K562 (cell line): ENCODE measurements around the gene ZCCHC24. TPM values are rescaled to one million over a fixed set of nuclear protein-coding genes. Genes with fewer than 3 reads are reported as not detected.

ENCODE experiments used
- ATAC-seq: fragments of 200-7000 bp; cut with Tn5 transposase; 3 replicates; pipeline ENCODE4 v1.9.1; 2020; ENCODE audit warnings: moderate library complexity
- BruUV-seq: library from RNA; stranded (reverse); fragments of 400-500 nt; replicated peaks from 2 replicates; lab custom pipeline; 2021; lab: Mats Ljungman, UMichigan
- CTCF ChIA-PET: fragments of 300-600 bp; formaldehyde crosslinking; extraction: SDS; loops from one replicate; lab custom pipeline; 2021; ENCODE audit warnings: low intra/inter-chr PET ratio; lab: Yijun Ruan, JAX
- POLR2A ChIA-PET: fragments of 300-600, 350-650 bp; sonication (Branson Sonifier 250); formaldehyde crosslinking; extraction: SDS; loops from one replicate; lab custom pipeline; 2021; ENCODE audit warnings: antibody characterized with exemption, inconsistent platforms; lab: Yijun Ruan, JAX
- DNase-seq, 4 experiments: peaks; one replicate each; pipeline versions ENCODE4 v3.0.0 to v3.0.0-alpha.2; 2011 to 2018; ENCODE audit warnings: low spot score in 3 of 4, mixed read lengths in 3 of 4; ENCODE audit errors: extremely low read depth in 1 of 4
- FAIRE-seq: peaks from 2 replicates; lab custom pipeline; 2011; peaks lifted over from hg19 to GRCh38; lab: Jason Lieb, UNC
- H2AFZ ChIP-seq: 2 replicates; pipeline ENCODE4 v1.6.0; 2011; ENCODE audit warnings: low read depth, low read length, control low read depth, inconsistent platforms
- H3K27ac ChIP-seq: fragments of 200-600 bp; 3 replicates; pipeline ENCODE4 v1.8.0; 2011; ENCODE audit warnings: low read depth, mild to moderate bottlenecking, control low read depth, inconsistent platforms, low read length, moderate library complexity, mixed read lengths; ENCODE audit errors: extremely low read depth
- H3K27me3 ChIP-seq, 2 experiments: fragments of 300-600 bp in 1 of 2; 2 replicates in 1 of 2; 3 replicates in 1 of 2; pipeline versions ENCODE4 v1.6.0 to v1.8.0; 2011; ENCODE audit warnings: inconsistent platforms in 2 of 2, low read length in 2 of 2, mild to moderate bottlenecking in 1 of 2, mixed read lengths in 1 of 2, moderate library complexity in 1 of 2; ENCODE audit not compliant: control insufficient read depth in 2 of 2, insufficient read depth in 2 of 2
- H3K36me3 ChIP-seq: fragments of 300-600 bp; 3 replicates; pipeline ENCODE4 v1.8.0; 2011; ENCODE audit warnings: mild to moderate bottlenecking, low read length, inconsistent platforms; ENCODE audit not compliant: control insufficient read depth, insufficient read depth
- H3K4me1 ChIP-seq, 2 experiments: fragments of 200-600 bp in 1 of 2; replicated peaks in 1 of 2; 2 replicates in 1 of 2; 3 replicates in 1 of 2; pipeline versions ENCODE4 v1.5.1 to v1.8.0; 2011; ENCODE audit warnings: inconsistent platforms in 2 of 2, low read length in 2 of 2, mild to moderate bottlenecking in 1 of 2, mixed read lengths in 1 of 2, moderate library complexity in 1 of 2; ENCODE audit not compliant: control insufficient read depth in 2 of 2, insufficient read depth in 2 of 2
- H3K4me2 ChIP-seq: 2 replicates; pipeline ENCODE4 v1.6.1; 2011; ENCODE audit warnings: low read length, control low read depth, inconsistent platforms, mixed read lengths; ENCODE audit not compliant: insufficient read depth
- H3K4me3 ChIP-seq: fragments of 200-600 bp; sonication (generic), shearing (Covaris generic); 2 replicates; pipeline ENCODE4 v1.5.1; 2016; ENCODE audit warnings: control low read depth, inconsistent platforms
- H3K79me2 ChIP-seq: fragments of 200-600 bp; 3 replicates; pipeline ENCODE4 v1.8.0; 2011; ENCODE audit warnings: low read length, inconsistent platforms; ENCODE audit not compliant: control insufficient read depth, insufficient read depth
- H3K9ac ChIP-seq, 2 experiments: 2 replicates each; pipeline versions ENCODE4 v1.6.0 to v1.6.1; 2011; ENCODE audit warnings: low read depth in 2 of 2, low read length in 2 of 2, control low read depth in 1 of 2, inconsistent platforms in 1 of 2, mild to moderate bottlenecking in 1 of 2, mixed read lengths in 1 of 2; ENCODE audit not compliant: insufficient read depth in 1 of 2
- H3K9me1 ChIP-seq: one replicate; pipeline ENCODE4 v1.6.0; 2011; ENCODE audit warnings: inconsistent platforms, mild to moderate bottlenecking, low read length, moderate library complexity; ENCODE audit not compliant: control insufficient read depth, insufficient read depth
- H3K9me3 ChIP-seq: replicated peaks from 2 replicates; pipeline ENCODE4 v1.5.1; 2011; ENCODE audit warnings: low read depth, low read length, inconsistent platforms; ENCODE audit not compliant: control insufficient read depth, insufficient read depth
- H4K20me1 ChIP-seq: replicated peaks from 2 replicates; pipeline ENCODE4 v1.6.1; 2011; ENCODE audit warnings: low read length, inconsistent platforms, mixed read lengths; ENCODE audit not compliant: control insufficient read depth, insufficient read depth
- BHLHE40 ChIP-seq: IDR thresholded peaks from 2 replicates; pipeline ENCODE4 v1.6.1; 2011; ENCODE audit warnings: low read length, improper control_type of control experiment
- ETS2 ChIP-seq: IDR thresholded peaks from 2 replicates; pipeline ENCODE4 v1.6.1; 2016; ENCODE audit warnings: borderline replicate concordance, missing genetic modification characterization, mild to moderate bottlenecking, moderate library complexity, missing compliant biosample characterization; ENCODE audit not compliant: poor library complexity, severe bottlenecking
- GATA2 ChIP-seq: sonication (generic); formaldehyde crosslinking; IDR thresholded peaks from 2 replicates; pipeline ENCODE4 v1.4.0; 2020; ENCODE audit warnings: mild to moderate bottlenecking, missing genetic modification reagents
- GTF2F1 ChIP-seq: IDR thresholded peaks from 2 replicates; pipeline ENCODE4 v1.6.1; 2011; ENCODE audit warnings: low read depth, low read length, improper control_type of control experiment
- MCM3 ChIP-seq: fragments of 450-650 bp; IDR thresholded peaks from 2 replicates; pipeline ENCODE4 v1.6.1; 2016
- MTA1 ChIP-seq: fragments of 450-650 bp; IDR thresholded peaks from 2 replicates; pipeline ENCODE4 v1.6.1; 2017; ENCODE audit warnings: borderline replicate concordance
- PRDM10 ChIP-seq: fragments of 450-650 bp; IDR thresholded peaks from 2 replicates; pipeline ENCODE4 v1.6.1; 2018; ENCODE audit not compliant: partially characterized antibody
- STAT5A ChIP-seq: IDR thresholded peaks from 2 replicates; pipeline ENCODE4 v1.6.1; 2012; ENCODE audit warnings: low read length, inconsistent platforms, borderline replicate concordance
- YBX1 ChIP-seq: fragments of 450-650 bp; IDR thresholded peaks from 2 replicates; pipeline ENCODE4 v1.7.1; 2016; ENCODE audit warnings: mild to moderate bottlenecking
- ZFP1 ChIP-seq: fragments of 450-650 bp; formaldehyde crosslinking; IDR thresholded peaks from 2 replicates; pipeline ENCODE4 v1.4.0; 2020; ENCODE audit warnings: mild to moderate bottlenecking, mixed read lengths
- ZNF354B ChIP-seq: fragments of 250-450 bp; sonication (Bioruptor Pico); IDR thresholded peaks from 2 replicates; pipeline ENCODE4 v1.4.0; 2020
- ZNF592 ChIP-seq: fragments of 450-650 bp; IDR thresholded peaks from 2 replicates; pipeline ENCODE4 v1.6.1; 2017; ENCODE audit warnings: antibody characterized with exemption, mild to moderate bottlenecking
- WGBS: fragments of 100-300 bp; shearing (Covaris generic); methylation state at CpG from one replicate; pipeline ENCODE4 v1.1.6; 2016; ENCODE audit warnings: low coverage, mixed read lengths; ENCODE audit not compliant: insufficient coverage; ENCODE audit errors: missing lambda C conversion rate; 5-methylcytosine and 5-hydroxymethylcytosine counted together
- in situ Hi-C: fragments of 300-500 bp; cut with MboI; formaldehyde crosslinking; loops from 4 replicates; pipeline ENCODE4 v1.15.0; 2018; ENCODE audit warnings: inconsistent platforms, mixed read lengths
- intact Hi-C: fragments of 100-400 bp; cut with micrococcal nuclease; formaldehyde crosslinking; loops from 2 replicates; pipeline ENCODE4 v1.14.2; 2022
- polyA plus RNA-seq, 8 experiments: library from polyadenylated mRNA; depleted of rRNA in 4 of 8; stranded (reverse) in 5 of 8; unstranded in 3 of 8; fragments of >200 nt; fragmentation: Nextera tagmentation in 2 of 8; fragmentation: Illumina TruSeq in 1 of 8; extraction: Ambion mirVana in 2 of 8; extraction: Trizol in 1 of 8; gene quantifications; 2 replicates each; pipeline versions ENCODE4 v1.2.1 to v1.2.3, GENCODE V29; 2011 to 2014; ENCODE audit warnings: inconsistent platforms in 1 of 8, missing spikeins in 1 of 8
- total RNA-seq, 7 experiments: library from RNA; depleted of rRNA in 6 of 7; stranded (reverse); fragments of >200 nt in 6 of 7; fragmentation: Illumina TruSeq in 2 of 7; extraction: Trizol in 2 of 7; gene quantifications; 2 replicates each; pipeline versions ENCODE4 v1.2.1 to v1.2.3, GENCODE V29; 2011 to 2021; ENCODE audit warnings: low replicate concordance in 1 of 7
- TF ChIP-seq, protein P1 (sequence below): sonication (generic); formaldehyde crosslinking; IDR thresholded peaks from 2 replicates; pipeline ENCODE4 v1.8.1; 2023; ENCODE audit warnings: mild to moderate bottlenecking, missing genetic modification reagents
- TF ChIP-seq, protein P2 (sequence below): fragments of 450-650 bp; formaldehyde crosslinking; IDR thresholded peaks from 2 replicates; pipeline ENCODE4 v1.4.0; 2020; ENCODE audit warnings: mild to moderate bottlenecking, moderate library complexity

ZCCHC24 gene
- total and polyA plus RNA-seq, 9 of the 15 experiments (the other 6 are each of a cell fraction or from before 2014, with no cell fraction given) = 0.84 to 11.0 (median 4.6) TPM

DNA sequence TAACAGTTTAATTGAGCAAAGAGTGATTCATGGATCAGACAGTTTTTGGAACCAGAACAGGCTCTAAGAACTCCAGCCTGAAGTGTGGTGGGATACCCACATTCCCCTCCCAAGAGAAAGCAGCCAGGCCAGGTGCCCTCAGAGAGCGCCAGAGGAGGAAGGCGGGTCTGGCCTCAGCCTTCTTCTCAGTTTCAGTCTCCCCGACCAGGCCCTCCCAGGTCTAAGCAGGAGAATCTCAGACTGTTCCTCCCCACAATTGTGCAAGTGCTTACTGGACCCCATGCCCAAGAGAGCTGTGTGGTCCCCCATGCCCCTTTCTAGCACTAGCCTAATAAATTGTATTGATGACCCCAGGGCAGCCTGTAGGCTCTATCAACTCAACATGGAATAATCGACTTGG is 72.6 kb downstream of the ZCCHC24 start:
- ChIA-PET POLR2A (no interaction called here), CTCF (no interaction called here)
- DNase-seq (no peak), FAIRE-seq (no peak), ATAC-seq (no peak)
- intact Hi-C loops (no loop called here), in situ Hi-C loops (no loop called here)
- H3K4me1 ChIP-seq = peaks cover 6 to 8% of the 10 kb centered on the region in 2 experiments; a peak in 4 of 5 replicates
- H2AFZ ChIP-seq = no peak overlapping the region
- no peak overlapping the region for H3K9ac ChIP-seq
- WGBS = 0% methylated on average over 4 of the region's 4 CpGs
- H3K36me3 ChIP-seq = no peaks in the 10 kb centered on the region
- BruUV-seq = no TSS peak
- no peaks in the 10 kb centered on the region; the same call in 1 of the 2 replicates for H3K9me3 ChIP-seq
- H3K4me2 ChIP-seq = no peak overlapping the region
- H3K27me3 ChIP-seq = peaks cover 0 to 7% of the 10 kb centered on the region in 2 experiments; a peak in 2 of 5 replicates
- H3K27ac ChIP-seq = no peak overlapping the region
- no peaks in the 10 kb centered on the region for H3K9me1 ChIP-seq
- H4K20me1 ChIP-seq = no peaks in the 10 kb centered on the region
- no peak overlapping the region for H3K4me3 ChIP-seq
- no peaks in the 10 kb centered on the region for H3K79me2 ChIP-seq
- TF ChIP-seq, protein P1, sequence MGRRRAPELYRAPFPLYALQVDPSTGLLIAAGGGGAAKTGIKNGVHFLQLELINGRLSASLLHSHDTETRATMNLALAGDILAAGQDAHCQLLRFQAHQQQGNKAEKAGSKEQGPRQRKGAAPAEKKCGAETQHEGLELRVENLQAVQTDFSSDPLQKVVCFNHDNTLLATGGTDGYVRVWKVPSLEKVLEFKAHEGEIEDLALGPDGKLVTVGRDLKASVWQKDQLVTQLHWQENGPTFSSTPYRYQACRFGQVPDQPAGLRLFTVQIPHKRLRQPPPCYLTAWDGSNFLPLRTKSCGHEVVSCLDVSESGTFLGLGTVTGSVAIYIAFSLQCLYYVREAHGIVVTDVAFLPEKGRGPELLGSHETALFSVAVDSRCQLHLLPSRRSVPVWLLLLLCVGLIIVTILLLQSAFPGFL (CRISPR knock-in tag) = no peak
- TF ChIP-seq GTF2F1 (no peak), ETS2 (tag) (no peak), ZNF592 (no peak), ZFP1 (CRISPR knock-in tag) (no peak), ZNF354B (no peak), STAT5A (no peak), BHLHE40 (no peak), YBX1 (no peak), GATA2 (CRISPR knock-in tag) (no peak), PRDM10 (no peak), MTA1 (no peak), MCM3 (no peak)
- TF ChIP-seq, protein P2, sequence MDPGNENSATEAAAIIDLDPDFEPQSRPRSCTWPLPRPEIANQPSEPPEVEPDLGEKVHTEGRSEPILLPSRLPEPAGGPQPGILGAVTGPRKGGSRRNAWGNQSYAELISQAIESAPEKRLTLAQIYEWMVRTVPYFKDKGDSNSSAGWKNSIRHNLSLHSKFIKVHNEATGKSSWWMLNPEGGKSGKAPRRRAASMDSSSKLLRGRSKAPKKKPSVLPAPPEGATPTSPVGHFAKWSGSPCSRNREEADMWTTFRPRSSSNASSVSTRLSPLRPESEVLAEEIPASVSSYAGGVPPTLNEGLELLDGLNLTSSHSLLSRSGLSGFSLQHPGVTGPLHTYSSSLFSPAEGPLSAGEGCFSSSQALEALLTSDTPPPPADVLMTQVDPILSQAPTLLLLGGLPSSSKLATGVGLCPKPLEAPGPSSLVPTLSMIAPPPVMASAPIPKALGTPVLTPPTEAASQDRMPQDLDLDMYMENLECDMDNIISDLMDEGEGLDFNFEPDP = no peak
